Measurements from ENCODE around the gene MRGPRF.

MRGPRF gene

GRCh38 chr11:69058511-69059270, 45.6 kb upstream of the MRGPRF start:
- H3K4me3 ChIP-seq (ENCODE audit: low read length), result no peak overlapping the region
- TF ChIP-seq, protein P1, sequence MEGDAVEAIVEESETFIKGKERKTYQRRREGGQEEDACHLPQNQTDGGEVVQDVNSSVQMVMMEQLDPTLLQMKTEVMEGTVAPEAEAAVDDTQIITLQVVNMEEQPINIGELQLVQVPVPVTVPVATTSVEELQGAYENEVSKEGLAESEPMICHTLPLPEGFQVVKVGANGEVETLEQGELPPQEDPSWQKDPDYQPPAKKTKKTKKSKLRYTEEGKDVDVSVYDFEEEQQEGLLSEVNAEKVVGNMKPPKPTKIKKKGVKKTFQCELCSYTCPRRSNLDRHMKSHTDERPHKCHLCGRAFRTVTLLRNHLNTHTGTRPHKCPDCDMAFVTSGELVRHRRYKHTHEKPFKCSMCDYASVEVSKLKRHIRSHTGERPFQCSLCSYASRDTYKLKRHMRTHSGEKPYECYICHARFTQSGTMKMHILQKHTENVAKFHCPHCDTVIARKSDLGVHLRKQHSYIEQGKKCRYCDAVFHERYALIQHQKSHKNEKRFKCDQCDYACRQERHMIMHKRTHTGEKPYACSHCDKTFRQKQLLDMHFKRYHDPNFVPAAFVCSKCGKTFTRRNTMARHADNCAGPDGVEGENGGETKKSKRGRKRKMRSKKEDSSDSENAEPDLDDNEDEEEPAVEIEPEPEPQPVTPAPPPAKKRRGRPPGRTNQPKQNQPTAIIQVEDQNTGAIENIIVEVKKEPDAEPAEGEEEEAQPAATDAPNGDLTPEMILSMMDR (IDR thresholded peaks at IDR 0.05; ENCODE audit: insufficient read depth, low read depth, low read length, missing control alignments), result no peak
- DNase-seq (ENCODE audit: low read depth), result no peak

GRCh38 chr11:69057801-69058200, 44.8 kb upstream of the MRGPRF start:
- TF ChIP-seq, protein P1 (IDR thresholded peaks at IDR 0.05; ENCODE audit: insufficient read depth, low read depth, low read length, missing control alignments), result no peak
- H3K4me3 ChIP-seq (ENCODE audit: low read length), result no peak overlapping the region

DNA sequence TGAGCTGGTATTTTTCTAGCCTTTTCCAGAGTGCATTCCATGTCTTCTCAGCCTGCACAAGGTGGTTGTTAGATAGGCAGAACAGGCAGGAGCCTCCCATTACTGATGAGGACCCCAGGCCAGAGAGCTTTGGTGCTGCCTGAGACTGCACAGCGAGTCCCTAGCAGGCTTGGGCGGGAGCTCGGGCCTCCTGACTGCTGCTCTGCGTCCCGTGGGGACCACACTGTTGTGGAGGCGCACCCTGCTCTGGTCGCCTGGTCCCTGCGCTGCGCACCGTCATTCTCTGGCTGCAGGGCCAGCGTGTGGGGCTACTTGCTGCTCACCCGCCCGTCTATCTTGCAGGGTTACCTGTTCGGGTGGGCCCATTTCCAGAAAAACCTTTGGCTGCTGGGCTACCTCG, 44.2 kb upstream of the MRGPRF start:
- no peak overlapping the region for H3K4me3 ChIP-seq (ENCODE audit: low read length)
- DNase-seq (ENCODE audit: low read depth), result no peak
- TF ChIP-seq, protein P1 (IDR thresholded peaks at IDR 0.05; ENCODE audit: insufficient read depth, low read depth, low read length, missing control alignments), result no peak

More at GRCh38 chr11:69057801-69058200, 44.8 kb upstream of the MRGPRF start:
- no peak for DNase-seq (ENCODE audit: low read depth)

DNA sequence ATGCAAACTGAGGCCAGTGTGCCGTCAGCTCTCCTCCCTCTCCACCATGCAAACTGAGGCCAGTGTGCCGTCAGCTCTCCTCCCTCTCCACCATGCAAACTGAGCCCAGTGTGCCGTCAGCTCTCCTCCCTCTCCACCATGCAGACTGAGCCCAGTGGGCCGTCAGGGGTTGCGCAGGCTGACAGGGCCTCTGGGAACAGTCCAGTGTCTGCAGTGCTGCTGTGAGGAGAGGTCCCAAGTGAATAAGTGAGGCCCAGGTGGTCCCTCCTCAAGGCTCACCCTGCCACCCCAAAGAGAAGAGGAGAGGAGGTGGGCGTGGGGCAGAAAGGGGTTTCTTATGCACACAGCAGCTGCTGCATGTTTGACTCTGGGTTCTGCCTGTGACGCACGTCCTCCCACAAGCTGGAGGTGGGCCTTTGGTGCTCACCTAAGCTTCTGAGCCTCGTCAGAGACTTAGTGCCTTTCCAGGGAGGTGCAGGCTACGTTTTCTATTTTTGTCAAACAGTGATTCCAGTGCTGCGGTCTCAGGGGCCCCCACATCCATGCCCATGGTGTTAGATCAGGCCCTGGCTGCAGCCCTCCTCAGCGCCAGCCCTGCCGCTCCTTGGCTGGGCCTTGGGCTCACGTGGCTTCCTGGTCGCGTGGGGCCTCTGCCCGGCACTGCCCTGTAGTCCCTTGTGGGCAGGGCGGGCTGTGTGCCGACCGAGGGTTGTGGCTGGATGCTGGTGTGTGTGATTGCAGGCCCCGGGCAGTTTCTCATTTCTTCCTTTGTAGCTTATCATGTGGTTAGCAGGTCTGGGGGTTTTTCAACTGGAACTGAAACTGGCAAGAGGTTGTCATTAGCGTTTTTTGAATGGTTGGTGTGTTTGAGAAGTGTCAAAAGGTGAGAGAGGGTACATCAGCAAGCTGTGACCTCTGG, 42.8 kb upstream of the MRGPRF start:
- no peak overlapping the region for H3K4me3 ChIP-seq (ENCODE audit: low read length)
- no peak for DNase-seq (ENCODE audit: low read depth)
- TF ChIP-seq, protein P1 (IDR thresholded peaks at IDR 0.05; ENCODE audit: insufficient read depth, low read depth, low read length, missing control alignments), result no peak

DNA sequence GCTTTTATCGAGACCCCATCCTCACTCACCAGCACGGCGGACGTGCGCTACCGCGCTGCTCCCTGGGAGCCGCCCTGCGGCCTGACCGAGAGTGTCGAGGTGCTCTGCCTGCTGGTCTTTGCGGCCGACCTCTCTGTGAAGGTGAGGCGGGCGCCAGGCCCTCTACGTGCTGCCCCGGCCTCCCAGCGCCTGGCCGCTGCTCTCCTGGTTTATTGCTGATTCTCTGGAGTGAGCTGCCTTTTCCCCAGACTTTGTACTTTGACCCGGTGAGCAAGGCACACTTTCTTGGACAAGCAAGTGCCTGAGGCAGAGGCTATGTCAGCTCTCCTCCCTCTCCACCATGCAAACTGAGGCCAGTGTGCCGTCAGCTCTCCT, 42.2 kb upstream of the MRGPRF start:
- no peak for DNase-seq (ENCODE audit: low read depth)
- H3K4me3 ChIP-seq (ENCODE audit: low read length), result no peak overlapping the region

DNA sequence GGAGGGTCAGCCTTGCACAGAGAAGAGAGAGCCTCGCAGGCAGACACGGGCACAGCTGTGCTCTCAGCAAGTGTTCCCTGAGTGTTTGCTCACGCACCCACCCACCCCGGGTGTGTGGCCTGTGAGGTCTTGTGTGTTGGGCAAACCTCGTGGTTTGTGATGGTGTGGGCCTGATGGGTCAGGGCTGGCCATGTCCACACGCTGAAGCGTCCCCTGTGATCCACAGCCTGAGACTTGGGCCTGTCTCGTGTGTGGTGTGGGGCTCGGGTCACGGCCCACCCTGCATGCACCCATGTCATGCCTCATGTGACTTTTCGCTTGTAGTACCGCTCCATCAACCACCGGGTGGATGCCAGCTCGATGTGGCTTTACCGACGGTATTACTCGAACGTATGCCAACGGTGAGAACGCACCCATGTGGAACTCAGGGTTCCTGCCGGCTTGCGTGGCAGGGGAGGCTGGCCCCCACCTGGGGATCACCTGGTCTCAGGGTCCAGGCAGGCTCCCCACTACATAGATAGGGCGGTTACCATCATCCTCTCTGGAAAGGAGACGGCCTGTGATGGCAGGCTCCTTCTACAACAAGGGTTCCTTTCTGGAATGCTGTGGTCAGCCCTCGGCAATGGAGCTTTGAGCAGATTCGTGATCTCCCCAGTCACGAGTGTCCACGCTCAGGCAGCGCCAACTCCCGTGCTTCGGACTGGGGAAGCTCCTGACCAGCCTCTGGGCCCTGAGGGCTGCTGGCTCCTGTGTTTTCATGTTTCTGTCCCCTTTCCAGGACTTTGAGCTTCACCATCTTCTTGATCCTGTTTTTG, 41.6 kb upstream of the MRGPRF start:
- TF ChIP-seq, protein P1 (IDR thresholded peaks at IDR 0.05; ENCODE audit: insufficient read depth, low read depth, low read length, missing control alignments), result no peak
- no peak overlapping the region for H3K4me3 ChIP-seq (ENCODE audit: low read length)
- no peak for DNase-seq (ENCODE audit: low read depth)

More for the DNA sequence above, 42.2 kb upstream of the MRGPRF start:
- TF ChIP-seq, protein P1 (IDR thresholded peaks at IDR 0.05; ENCODE audit: insufficient read depth, low read depth, low read length, missing control alignments), result no peak

Data from epithelial cell of esophagus (primary cell).